DMS53 treated with DMSO at 0.1 percent for 48 hours (cell line): Measurements from ENCODE around the gene CBFA2T2.
"Not testable (repeated sequence)": the region's sequence is repeated elsewhere in the genome, so short reads cannot be mapped to it uniquely, and the experiment has no call there.

Source experiments
- DNase-seq: peaks from one replicate; lab custom pipeline; 2025; ENCODE audit not compliant: unreplicated experiment; lab: John Stamatoyannopoulos, UW

The CBFA2T2 gene

GRCh38 chr20:33470457-33470856 lies 19.4 kb upstream of the CBFA2T2 start:
- DNase-seq, result no peak

GRCh38 chr20:33470866-33471265 lies 19.0 kb upstream of the CBFA2T2 start:
- DNase-seq, result no peak

DNA sequence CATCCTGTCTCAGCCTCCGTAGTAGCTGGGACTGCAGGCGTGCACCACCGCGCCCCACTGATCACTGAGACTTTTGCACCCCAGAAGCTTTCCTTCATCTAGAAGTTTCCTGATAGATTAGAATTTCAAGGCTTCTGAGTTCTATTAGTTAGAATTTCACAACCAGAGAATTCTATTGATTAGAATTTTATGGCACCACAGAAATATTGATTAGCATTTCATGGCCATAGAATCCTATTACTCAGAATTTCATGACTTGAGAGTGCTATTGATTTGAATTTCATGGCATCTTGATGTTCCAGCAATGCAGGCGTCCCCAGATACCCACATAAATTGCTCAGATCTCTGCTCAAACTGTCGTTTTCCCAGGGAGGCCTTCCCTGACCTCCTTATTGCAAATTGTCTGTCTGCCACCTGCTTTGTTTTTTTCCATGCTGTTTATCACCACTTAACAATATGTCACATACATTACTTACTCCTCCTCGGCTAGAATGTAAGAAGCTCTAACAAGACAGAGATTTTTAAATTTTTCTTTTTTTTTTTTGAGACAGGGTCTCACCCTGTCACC lies 16.9 kb upstream of the CBFA2T2 start:
- DNase-seq, result no peak

DNA sequence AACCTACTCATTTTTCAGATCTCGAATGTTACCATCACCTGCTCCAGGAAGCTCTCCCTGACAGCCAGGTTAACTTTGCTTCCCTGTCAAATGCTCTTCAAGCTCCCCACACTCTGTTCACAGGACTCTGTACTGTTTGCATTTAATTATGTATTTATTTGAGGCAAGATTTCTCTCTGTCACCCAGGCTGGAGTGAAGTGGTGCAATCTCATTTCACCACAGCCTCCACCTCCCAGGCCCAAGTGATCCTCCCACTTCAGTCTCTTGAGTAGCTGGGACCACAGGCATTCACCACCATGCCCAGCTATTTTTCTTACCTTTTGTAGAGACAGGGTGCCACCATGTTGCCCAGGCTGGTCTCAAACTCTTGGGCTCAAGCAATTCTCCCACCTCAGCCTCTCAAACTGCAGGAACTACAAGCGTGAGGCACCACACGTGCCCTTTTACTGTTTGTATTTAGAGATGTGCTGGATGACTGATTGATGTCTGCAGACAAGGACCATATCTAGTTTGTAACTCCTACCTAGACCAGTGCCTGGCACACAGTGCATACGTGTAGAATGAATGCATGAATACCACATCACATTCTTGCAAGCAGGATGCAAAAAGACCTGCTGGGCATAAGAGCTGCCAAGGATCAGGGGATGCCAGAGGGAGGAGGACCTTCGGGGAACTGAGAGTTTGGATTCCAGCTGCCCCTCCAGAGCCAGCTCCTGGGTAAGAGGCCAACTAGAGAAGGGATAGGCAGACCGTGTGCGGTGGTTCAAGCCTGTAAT lies 15.6 kb upstream of the CBFA2T2 start:
- DNase-seq, result peak; percentile 31

- no peak for DNase-seq
Measured at GRCh38 chr20:33474963-33475362, 14.9 kb upstream of the CBFA2T2 start.

- DNase-seq, result no peak
Measured at GRCh38 chr20:33475381-33476152, 14.3 kb upstream of the CBFA2T2 start.

DNA sequence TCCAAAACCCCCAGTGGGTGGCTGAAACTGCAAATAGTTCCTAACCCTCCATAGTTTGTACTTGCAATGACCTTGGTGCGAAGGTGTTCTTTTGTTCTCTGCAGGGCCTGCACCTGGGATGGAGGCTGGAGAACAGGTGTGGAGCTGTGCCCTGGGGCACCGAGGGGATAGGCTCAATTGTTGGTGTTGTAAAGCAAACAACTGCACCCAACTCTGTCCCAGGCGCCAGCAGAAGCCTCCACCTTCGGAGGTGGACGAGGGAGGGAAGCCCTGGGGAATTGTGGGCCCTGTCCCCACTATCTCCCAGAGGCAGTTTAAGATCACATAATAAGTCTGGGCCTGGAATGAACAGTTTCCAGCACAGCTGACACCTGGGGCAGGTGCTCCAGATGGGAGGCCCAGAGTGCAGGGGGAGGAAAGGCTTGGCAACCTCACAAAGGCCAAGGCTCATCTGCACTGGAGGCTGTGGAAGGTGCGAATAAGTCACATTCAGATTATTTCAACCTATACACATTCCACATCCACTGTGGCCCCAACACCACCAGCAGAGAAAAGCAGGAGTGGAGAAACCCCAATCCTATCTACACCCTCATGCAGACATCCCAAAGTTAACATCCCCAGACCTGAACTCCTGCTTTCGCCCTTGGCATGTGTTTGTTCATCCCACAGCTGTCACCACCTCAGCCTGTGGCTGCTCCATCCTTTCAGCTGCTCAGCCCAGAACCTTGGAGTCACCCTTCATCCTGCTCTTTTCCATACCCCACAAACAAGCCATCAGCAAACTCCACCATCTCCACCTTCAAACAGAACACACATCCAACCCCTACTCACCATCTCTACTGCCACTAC lies 12.3 kb upstream of the CBFA2T2 start:
- peak; percentile 97 for DNase-seq

DNA sequence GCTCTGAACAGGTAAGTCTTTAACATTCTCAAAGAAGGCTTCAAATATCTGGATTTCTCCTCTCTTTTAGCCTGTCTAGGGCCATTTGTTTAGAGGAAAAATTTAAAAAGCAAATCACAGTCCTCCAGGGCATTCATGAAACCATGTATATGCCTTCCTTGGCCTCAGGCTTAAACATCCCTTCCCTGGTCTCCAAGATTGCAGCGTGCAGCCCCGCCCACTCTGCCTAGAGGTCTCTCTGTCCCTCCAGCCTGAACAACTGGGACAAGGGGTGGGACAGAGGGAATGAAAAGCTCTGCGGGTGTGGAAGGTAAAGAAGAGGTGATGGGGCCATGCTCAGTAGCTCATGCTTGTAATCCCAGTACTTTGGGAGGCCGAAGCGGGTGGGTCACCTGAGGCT lies 9.8 kb upstream of the CBFA2T2 start:
- DNase-seq, result no peak

DNA sequence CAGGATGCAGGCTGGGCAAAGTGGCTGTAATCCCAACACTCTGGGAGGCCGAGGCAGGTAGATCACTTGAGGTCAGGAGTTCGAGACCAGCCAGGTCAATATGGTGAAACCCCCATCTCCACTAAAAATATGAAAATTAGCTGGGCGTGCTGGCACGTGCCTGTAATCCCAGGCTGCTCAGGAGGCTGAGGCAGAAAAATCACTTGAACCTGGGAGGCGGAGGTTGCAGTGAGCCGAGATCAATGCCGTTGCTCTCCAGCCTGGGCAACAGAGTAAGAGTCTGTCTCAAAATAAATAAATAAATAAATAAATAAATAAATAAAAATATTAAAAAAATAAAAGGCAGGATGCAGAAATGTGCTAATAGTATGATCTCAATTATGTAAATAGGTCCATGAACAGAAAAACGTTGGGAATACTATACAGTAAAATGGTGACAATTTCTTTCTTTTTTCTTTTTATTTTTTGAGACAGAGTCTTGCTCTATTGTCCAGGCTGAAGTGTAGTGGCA lies 8.4 kb upstream of the CBFA2T2 start:
- no peak for DNase-seq

- peak; percentile 24 for DNase-seq
Measured at GRCh38 chr20:33482581-33482980, 7.3 kb upstream of the CBFA2T2 start.

DNA sequence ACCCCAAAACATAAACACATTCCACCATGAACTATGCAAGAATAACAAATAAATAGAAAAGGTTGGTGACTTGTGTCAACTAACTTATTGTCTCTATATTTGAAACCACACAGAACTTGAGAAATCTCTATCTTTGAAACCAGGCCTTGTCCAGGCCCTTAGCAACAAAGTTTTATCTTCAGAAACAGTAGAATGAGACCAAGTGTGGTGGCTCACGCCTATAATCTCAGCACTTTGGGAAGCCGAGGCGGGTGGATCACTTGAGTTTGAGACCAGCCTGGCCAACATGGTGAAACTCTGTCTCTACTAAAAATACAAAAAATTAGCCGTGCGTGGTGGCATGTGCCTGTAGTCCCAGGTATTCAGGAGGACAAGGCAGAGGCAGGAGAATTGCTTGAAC lies 6.7 kb upstream of the CBFA2T2 start:
- DNase-seq, result not testable (repeated sequence)

DNA sequence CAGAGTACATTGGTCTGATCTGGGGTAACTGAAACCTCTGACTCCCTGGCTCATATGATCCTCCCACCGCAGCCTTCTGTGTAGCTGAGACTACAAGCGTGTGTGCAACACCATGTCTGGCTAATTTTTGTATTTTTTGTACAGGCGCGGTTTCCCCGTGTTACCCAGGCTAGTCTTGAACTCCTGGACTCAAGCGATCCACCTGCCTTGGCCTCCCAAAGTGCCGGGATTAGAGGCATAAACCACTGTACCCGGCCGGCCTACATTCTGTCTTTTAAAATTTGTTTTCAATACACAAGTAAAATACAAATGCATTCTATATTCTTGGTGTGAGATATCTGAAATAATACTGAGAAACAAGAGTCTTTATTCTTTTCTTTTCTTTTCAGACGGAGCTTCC lies 1.7 kb upstream of the CBFA2T2 start:
- no peak for DNase-seq

- not testable (repeated sequence) for DNase-seq
Measured at GRCh38 chr20:33488661-33489494, 1.0 kb upstream of the CBFA2T2 start.

DNA sequence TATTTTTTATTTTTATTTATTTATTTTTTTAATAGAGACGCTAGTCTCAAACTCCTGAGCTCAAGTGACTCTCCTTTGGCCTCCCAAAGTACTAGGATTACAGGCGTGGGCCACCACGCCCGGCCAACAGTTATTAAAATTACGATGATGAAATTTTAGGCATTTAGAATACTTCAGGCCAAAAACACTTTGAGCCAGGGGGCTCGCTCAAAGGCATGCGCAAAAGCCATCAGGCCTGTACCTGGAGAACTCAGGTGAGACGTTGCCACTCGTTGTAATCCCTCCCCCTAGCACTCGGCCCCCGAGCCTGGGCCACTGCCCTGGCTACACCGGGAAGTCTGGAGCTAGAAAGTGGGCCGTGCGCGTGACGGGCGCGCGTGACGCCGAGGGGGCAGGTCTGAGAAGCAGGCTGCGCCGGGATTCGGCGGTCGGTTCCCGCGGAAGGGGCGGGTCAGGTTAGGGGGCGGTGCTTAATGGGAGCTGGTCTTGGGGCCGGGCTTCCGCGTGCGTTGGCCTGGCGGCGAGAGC lies 337 bp upstream of the CBFA2T2 start:
- peak; percentile 95 for DNase-seq

DNA sequence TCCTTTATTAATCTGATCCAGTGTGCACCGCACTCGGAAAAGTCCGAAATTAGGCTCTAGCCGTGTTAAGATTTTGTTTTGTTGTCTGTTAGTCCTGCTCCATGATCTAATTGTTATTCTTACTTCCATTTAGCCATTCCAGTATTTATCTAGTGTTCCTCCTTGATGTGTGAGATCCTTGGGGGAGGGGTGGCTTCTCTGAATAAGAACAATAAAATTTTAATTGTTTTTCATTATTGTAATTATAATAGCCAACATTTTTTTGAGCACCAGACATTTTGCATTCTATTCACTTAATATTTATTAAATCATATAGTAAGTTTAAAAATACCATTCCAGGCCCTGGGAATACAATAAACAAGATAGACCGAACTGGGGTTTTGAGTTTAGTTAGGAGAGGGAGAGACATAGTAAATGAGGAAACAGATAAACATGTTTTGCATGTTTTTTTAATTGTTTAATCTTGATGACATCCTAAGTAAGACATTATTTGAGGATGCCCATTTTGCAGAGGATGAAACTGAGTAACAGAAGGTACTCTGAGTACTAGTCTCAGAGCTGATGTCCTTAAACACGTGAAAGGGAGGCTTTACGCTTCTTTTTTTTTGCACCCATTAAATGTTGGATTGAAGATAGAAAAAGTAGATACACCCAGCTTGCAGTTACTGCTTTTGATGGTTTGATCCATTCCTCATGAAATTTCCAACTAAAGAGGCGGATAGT lies 1.2 kb downstream of the CBFA2T2 start:
- DNase-seq, result no peak

DNA sequence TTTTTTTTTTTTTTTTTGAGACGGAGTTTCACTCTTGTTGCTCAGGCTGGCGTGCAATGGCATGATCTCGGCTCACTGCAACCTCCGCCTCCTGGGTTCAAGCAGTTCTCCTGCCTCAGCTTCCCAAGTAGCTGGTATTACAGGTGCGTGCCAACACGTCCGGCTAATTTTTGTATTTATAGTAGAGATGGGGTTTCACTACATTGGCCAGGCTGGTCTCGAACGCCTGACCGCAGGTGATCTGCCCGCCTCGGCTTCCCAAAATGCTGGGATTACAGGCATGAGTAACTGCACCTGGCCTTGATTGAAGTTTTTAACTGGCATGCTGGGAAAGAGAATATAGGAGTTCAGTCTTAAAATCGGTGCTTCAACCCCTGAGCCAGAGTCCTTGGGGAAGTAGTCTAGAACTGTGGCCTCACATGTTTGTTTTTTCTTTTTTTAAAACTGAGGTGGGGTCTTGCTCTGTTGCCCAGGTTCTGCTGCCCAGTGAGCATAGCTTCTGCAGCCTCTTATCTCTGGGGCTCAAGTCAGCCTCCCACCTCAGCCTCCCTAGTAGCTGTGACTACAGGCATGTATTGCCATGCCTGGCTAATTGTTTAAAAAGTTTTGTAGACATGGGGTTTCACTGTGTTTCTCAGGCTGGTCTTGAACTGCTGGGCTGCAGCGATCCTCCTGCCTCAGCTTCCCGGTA lies 3.3 kb downstream of the CBFA2T2 start:
- no peak for DNase-seq

DNA sequence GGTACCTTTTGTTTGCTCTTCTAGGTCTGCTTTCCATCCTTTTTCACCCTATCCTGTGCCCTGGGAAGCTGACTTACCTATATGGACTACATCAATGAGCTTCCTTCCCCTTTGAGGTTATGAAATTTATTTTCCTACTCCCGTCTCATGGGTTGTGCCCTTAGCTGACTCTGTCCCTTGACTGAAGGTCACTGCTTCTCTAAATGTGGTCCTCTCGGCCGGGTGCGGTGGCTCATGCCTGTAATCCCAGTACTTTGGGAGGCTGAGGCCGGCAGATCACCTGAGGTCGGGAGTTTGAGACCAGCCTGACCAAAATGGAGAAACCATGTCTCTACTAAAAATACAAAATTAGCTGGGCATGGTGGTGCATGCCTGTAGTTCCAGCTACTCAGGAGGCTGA lies 6.9 kb downstream of the CBFA2T2 start:
- not testable (repeated sequence) for DNase-seq

GRCh38 chr20:33499355-33499754 lies 9.5 kb downstream of the CBFA2T2 start:
- no peak for DNase-seq

GRCh38 chr20:33501000-33501399 lies 11.1 kb downstream of the CBFA2T2 start:
- DNase-seq, result no peak
